ENCODE results near the gene TXNRD1.
"Not testable (repeated sequence)": the region's sequence is repeated elsewhere in the genome, so short reads cannot be mapped to it uniquely, and the experiment has no call there.

The TXNRD1 gene

DNA sequence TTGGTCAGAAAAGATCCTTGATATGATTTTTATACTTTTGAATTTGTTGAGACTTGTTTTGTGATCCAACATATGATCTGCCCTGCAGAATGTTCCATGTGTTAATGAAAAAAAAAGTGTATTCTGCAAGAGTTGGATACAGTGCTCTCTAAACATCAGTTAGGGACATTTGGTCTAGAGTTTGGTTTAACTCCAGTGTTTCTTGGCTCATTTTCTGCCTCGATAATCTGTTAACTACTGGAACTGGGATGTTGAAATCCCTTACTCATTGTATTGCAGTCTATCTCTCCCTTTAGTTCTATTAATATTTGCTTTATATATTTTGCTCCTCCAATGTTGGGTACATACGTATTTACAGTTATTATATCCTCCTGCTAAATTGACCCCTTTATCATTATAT is 18.3 kb upstream of the TXNRD1 start:
- DNase-seq: no peak

GRCh38 chr12:104199964-104200363 is 15.6 kb upstream of the TXNRD1 start:
- DNase-seq: no peak

GRCh38 chr12:104201238-104202001 is 14.2 kb upstream of the TXNRD1 start:
- DNase-seq: no peak

DNA sequence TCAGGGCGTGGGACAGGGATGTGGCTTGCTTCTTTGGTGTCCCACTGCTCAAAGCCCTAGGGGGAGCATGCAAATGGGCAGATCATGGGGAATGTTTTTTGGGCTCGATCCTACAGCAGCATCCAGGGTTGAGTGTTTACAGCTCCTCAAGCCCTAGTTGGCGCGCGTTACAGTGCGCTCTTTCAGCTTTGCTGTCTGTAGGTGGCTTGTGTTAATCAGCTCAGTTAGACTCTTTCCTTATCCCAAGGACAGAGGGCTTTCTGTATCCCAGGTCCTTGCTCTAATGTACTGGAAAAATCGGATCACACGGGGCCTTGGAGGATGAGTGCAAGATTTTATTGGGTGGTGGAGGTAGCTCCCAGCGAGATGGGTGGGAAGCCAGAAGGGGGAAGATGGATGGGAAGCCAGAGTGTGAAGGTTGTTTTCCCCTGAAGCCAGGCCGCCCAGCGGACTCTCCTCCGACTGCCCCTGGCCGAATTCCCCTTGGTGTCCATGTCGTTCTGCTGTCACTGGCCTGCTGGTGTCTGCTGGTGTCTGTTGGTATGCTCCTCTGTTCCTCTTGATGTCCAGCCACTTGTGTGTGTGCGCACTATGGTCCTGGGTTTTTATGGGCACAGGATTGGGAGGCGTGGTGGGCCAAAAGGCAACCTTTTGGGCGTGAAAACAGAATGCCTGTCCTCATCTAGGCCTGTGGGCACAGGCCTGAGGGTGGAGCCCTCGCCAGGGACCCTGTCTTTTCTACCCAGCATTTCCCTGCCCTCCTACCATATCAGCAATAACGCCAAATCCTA is 10.7 kb upstream of the TXNRD1 start:
- DNase-seq: no peak

DNA sequence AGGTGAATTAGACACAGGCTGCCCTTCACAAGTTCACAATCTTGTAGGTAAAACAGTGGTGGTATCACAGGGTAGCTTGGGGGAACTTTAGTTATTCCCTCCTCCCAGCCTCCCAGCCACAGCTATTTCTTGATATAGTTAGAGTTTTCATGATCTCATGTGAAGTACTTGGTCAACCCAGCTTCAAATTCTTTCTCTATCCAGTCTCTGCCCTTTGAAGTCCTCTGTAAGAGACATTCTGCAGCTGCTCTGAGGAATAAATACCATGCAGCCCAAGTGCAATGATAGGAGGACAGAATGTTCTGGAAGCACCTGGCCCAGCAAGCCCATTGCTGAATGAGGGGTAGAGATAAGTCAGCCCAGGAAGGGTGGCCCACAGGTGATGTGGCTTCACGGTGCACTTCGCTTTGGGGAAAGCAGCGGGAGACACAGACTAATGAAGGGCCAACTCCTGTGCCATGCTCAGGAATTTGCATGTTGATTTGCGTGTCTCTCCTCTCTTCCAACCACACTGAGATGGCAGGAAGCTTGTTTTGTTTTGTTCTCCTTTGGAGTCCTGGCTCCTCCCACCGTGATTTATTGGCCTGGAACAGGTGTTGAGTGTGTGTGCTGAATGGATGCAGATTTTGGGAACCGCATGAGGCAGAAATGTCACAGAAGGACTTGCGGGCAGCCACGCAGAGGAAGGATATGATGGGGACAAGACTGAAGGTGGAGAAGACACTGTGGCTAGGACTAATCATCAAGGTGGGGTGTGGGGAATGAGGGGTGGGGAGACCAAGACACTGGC is 8.0 kb upstream of the TXNRD1 start:
- DNase-seq: no peak

- DNase-seq: no peak
Measured at GRCh38 chr12:104212516-104212915, 3.1 kb upstream of the TXNRD1 start.

DNA sequence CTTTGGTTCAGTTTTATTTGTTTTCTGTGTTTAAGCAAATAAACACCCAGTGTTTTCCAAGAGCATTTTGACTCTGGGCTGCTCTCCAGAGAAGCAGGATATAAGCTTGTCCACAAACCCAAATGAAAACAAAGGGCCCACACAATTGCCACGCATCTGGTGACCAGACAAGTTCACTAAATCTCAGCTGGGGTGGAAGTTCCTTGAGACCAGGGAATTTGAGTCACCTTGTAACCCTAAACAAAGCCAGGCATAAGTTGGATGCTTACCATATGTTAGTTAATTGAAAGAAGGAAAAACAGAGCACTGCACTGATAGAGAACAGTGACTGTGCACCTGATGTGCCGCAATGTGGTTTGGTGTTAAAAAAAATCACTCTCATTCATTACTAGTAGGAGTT is 1.6 kb upstream of the TXNRD1 start:
- DNase-seq: no peak

DNA sequence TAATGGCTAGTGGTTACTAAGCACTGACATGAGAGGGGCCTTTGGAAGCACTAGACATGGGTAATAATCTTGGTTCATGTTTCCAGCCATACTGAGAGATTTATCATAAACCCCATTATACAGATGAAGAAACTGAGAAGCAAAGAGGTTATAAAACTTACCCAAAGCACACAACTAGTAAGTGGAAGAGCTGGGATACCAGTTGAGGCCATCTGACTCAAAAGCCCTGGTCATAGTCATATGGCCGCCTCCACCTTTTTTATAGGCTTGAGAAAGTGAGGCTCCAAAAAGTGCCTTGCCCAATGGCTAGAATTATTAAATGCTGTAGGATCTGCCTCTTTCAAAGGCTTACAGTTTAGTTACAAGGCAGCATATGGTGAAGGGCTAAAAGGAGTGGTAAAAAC is 944 bp downstream of the TXNRD1 start:
- DNase-seq: no peak

GRCh38 chr12:104218506-104218905 is 2.9 kb downstream of the TXNRD1 start:
- DNase-seq: not testable (repeated sequence)

DNA sequence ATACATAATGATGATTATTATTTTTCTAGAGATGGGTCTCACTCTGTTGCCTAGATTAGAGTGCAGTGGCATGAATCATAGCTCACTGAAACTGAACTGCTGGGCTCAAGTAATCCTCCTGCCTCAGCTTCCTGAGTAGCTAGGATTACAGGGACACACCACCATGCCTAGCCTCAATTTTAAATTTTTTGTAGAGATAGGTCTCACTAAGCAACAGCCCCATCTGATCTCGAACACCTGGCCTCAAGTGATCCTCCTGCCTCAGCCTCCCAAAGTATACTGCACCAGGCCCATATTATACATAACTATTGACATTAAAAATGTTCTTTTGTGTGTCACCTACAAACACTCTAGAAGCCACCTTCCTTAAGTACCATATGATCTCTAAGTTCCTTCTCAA is 3.4 kb downstream of the TXNRD1 start:
- DNase-seq: no peak

DNA sequence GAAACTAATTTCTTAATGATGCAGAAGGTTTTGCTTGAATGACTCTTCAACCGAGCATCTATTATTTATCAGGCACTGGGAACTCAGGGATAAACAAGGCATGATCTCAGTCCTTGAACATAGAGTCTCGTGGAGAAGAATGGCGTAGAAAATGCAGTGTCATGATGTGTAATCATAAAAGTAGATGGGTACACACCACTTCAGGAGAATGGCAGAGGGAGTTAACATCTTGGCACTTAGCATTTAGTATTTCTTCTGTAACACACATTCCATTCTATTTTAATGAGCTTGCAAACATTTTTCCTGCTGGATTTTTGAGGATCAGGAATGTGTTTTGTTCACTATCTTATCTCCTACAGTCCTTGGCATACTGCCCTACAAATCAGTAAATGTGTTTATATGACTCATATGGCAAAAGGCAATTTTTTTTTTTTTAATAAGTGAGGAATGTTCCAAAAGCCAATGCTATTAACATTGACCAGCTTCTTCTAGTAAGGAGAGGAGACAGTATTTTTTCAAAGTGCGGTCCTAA is 3.8 kb downstream of the TXNRD1 start:
- DNase-seq: peak; percentile 33

DNA sequence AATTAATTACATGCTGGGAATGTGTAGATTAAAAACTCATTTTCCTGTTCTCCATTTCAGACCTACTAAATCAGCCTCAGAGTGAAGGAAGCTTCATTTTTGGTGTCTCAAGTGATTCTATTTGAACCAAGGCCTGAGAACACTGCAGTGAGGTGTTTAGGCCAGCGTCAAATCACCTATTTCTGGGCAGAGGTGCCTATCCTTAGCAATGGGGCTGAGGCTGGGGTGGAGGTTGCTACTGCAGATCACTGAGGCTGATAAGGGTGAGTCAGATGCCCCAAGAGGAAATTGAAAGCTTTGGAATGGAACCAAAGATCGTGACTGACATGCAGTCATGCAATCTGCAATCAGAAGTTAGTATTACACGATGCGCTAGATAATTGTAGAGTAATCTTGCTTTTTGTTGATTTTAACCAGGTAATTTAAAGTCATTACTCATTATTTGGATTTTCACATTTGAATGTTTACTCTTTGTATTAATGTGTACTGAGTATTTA is 4.4 kb downstream of the TXNRD1 start:
- DNase-seq: peak; percentile 49

- DNase-seq: no peak
Measured at GRCh38 chr12:104220931-104221330, 5.4 kb downstream of the TXNRD1 start.

DNA sequence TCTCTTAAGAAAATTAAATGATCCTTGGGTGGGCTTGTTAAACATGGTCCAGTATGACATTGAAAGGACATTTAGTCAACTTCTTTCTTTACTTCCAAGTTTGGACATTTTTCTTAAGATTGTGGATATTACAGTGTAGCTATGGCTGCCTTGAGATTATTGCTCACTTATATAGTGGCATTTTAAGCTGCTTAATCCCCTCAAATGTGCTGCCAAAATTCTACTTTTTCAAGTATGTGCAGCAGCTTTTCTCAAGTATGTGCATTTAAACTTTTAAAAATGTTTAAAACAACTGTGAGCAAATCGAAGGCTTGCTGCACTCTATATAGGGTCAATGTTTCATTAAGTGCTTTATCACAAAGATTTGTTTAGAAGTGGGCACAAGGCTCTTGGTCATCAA is 7.4 kb downstream of the TXNRD1 start:
- DNase-seq: no peak

DNA sequence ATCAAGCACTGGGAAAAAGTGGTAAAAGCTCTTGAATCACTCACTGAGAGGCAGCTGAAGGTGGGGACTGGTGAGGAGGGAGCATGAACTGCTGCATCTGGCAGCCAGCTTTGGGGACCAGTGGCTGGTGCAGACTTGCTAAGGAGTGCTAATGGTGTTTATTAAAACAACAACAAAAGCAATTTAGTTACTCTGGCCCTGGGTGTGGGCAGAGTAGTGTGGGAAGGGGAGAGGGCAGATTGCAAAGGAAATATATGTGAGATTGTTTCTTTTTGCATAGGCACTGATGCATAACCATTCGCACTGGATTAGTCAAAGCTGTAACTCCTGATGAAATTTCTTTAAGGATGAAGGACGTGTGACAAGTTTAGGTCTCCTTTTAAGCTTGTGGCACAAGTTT is 8.1 kb downstream of the TXNRD1 start:
- DNase-seq: no peak

DNA sequence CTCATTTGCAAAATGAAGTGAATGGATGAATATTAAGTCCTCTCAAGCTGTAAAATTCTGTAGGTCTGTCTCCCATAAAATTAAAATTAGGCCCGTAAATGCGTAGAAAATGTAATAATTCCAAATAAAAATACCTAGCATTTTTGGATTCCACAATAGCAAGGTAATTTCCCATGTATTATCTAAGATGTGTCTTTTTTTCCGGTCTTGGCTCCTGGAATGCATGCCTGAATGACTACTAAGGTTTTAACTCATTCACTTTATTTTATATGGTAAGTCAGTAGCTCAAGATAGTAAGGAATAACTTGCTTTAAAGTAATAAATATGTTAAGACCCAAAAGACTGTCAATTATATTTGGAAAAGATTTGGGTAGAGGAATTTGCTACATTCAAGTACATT is 11.1 kb downstream of the TXNRD1 start:
- no peak for DNase-seq

GRCh38 chr12:104230304-104231095 is 14.9 kb downstream of the TXNRD1 start:
- DNase-seq: no peak

- no peak for DNase-seq
Measured at GRCh38 chr12:104232609-104233280, 17.2 kb downstream of the TXNRD1 start.

GRCh38 chr12:104234926-104235499 is 19.4 kb downstream of the TXNRD1 start:
- DNase-seq: no peak

GRCh38 chr12:104237930-104238329 is 22.4 kb downstream of the TXNRD1 start:
- DNase-seq: no peak

DNA sequence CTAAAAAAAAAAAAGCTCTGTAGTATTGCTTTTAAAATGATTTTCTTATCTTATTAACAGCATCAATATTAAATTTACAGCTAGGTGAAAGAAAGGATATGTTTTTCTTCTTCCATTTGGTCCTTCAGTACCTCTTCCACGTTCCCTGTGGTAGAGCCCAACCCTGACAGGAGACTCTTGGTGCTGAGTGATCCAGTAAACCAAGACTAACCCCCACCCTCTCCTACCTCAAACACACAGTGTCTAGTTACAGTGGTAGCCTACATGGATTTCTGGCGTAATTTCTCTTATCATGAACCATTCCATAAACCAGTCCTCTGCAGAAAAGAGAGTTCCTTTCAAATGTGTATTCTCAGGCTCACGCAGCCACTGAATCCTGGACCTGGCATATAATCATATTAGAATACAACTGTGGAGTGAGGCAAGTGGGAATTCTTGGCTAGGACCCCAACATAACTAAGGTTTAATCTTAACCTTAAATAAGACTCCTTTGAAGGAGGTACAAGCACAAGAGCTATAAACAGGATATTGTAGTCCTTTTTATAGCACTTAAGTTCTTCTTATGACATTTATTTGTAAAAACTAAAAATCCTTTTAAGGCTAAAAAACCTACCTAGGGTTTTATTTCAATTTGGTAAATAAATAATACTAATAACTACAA is 27.1 kb downstream of the TXNRD1 start:
- no peak for DNase-seq
